Erythroblast (primary cell): ENCODE measurements around the gene C2orf72.

Experiments
- GATA1 ChIP-seq: IDR thresholded peaks from 2 replicates; pipeline ENCODE4 v1.6.1; 2011; ENCODE audit warnings: low read depth, mild to moderate bottlenecking, control low read depth, low read length, moderate library complexity
- POLR2A ChIP-seq: IDR thresholded peaks from 2 replicates; pipeline ENCODE4 v1.6.1; 2011; ENCODE audit warnings: mild to moderate bottlenecking, low read length

- TF ChIP-seq POLR2A (no peak), GATA1 (no peak)
These were observed 51.4 kb downstream of the C2orf72 start for GRCh38 chr2:231088754-231089153.
